GM12874 (cell line): Measurements from ENCODE around the gene BMPER.

Experiments used
- CTCF ChIP-seq: IDR thresholded peaks from 2 replicates; pipeline ENCODE4 v1.5.1; 2011; ENCODE audit warnings: low read depth, mild to moderate bottlenecking, control low read depth, low read length, moderate library complexity; ENCODE audit not compliant: insufficient read depth

The BMPER gene

DNA sequence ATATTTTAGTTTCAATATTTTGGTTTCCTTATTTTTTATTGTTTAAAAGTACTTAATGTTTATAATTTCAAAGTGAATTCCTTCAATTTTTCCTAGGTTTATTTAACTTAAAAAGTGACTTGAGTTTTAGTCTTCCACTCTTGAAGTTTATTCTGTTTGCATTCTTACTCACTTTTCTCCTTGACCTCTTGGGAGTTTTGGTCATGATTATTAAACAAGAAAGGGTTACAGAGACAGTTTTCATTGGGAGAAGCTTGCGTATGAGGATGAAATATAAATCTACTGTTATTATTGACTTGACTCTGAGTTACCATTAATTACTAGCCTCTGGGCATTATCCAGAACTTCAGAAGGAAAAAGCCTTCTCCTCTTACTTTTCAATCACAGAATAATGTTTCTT lies 216.0 kb downstream of the BMPER start:
- no peak for TF ChIP-seq CTCF

GRCh38 chr7:34123316-34123715 lies 218.0 kb downstream of the BMPER start:
- no peak for TF ChIP-seq CTCF

DNA sequence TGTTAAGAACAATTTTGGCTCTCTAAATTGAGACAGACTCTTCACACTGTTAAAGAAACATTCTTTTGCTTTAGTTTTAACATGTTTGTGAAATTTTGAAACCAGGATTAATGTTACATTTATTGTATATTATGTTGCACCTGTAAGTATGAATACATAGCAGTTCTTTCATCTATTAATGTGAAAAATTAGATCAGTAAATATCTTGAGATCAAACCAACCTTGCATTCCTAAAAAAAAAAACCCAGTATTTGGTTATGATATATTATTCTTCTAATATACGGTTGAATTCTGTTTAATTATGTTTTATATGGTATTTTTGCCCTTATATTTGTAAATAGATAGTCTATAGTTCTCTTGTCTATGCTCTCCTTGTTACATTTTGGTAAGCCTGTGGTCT lies 219.4 kb downstream of the BMPER start:
- TF ChIP-seq CTCF = no peak

GRCh38 chr7:34128762-34129161 lies 223.4 kb downstream of the BMPER start:
- TF ChIP-seq CTCF = no peak

DNA sequence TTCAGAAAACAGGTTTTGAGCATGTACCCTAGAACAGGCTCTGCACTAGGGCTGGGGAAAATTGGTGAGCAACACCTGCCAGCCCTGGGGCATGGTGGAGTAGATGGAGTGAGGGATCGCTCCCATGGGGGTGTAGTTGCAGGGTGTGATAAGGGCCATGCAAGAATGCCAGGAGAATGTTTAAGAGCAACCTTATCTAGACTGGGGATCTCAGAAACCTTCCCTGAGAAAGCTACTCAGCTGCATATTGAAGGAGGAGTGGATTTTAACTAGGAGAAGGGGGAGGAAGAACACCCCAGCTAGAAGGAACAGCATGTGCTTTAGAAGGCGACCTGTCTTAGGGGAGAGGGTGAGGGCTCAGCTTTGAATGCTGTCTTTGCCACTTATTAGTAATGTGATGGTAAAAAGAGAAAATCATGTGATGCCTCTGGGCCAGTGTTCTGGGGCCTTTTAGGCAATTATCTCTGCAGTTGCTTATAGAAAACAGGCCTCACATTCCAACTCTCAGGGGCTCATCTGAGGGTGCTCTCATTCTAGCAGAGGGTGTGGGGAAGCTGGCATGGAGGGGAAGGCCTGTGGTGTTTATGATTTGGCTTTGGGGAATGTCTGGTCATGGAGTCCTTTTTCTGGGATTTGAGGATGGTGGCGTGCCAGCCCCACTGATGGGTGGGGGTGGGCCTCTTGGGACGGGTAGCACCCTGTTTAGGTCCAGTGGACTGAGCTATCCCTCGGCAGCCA lies 225.4 kb downstream of the BMPER start:
- TF ChIP-seq CTCF = no peak

GRCh38 chr7:34131371-34131770 lies 226.0 kb downstream of the BMPER start:
- TF ChIP-seq CTCF = no peak

GRCh38 chr7:34133356-34133982 lies 228.1 kb downstream of the BMPER start:
- TF ChIP-seq CTCF = no peak
